LNCAP (cell line): ENCODE measurements around the gene UBE2J2.

Experiments
- TF ChIP-seq, protein P1 (sequence below): fragments of 450-650 bp; IDR thresholded peaks from 2 replicates; pipeline ENCODE4 v1.5.1; 2017; ENCODE audit warnings: mild to moderate bottlenecking

Gene UBE2J2

DNA sequence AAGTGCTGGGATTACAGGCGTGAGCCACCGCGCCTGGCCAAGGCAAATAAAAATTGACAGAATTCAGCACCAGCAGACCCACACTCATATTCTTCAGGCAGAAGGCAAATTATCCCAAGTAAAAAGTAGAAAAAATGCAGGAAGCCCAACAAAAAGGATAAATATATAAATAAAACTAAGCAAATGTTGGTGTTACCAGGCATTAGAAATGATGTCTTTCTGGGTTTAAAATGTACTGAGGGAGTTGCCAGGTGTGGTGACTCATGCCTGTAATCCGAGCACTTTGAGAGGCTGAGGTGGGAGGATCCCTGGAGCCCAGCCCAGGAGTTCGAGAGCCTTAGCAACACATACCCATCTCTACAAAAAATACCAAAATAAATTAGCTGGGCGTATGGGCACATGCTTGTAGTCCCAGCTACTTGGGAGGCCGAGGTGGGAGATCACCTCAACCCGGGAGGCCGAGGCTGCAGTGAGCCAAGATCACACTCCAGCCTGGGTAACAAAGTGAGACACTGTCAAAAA lies 44.5 kb upstream of the UBE2J2 start:
- TF ChIP-seq, protein P1, sequence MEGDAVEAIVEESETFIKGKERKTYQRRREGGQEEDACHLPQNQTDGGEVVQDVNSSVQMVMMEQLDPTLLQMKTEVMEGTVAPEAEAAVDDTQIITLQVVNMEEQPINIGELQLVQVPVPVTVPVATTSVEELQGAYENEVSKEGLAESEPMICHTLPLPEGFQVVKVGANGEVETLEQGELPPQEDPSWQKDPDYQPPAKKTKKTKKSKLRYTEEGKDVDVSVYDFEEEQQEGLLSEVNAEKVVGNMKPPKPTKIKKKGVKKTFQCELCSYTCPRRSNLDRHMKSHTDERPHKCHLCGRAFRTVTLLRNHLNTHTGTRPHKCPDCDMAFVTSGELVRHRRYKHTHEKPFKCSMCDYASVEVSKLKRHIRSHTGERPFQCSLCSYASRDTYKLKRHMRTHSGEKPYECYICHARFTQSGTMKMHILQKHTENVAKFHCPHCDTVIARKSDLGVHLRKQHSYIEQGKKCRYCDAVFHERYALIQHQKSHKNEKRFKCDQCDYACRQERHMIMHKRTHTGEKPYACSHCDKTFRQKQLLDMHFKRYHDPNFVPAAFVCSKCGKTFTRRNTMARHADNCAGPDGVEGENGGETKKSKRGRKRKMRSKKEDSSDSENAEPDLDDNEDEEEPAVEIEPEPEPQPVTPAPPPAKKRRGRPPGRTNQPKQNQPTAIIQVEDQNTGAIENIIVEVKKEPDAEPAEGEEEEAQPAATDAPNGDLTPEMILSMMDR, result no peak

DNA sequence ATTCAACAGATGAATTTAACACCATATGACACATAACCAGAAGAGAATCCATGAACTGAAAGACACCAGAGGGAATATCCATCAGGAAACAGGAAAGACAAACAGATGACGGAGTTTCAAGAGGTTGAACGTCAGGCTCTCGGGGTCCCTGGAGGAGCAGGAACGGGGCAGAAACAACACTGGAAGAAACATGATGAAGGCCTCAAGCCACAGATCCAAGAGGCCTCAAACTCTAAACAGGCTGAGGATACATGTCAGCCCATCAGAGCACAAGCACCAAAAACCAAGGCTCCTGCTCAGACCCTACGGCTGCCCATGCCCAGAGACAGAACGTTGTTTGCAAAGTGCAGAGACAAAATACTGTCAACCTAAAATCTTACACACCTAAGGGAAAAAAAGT lies 43.8 kb upstream of the UBE2J2 start:
- TF ChIP-seq, protein P1, result no peak

DNA sequence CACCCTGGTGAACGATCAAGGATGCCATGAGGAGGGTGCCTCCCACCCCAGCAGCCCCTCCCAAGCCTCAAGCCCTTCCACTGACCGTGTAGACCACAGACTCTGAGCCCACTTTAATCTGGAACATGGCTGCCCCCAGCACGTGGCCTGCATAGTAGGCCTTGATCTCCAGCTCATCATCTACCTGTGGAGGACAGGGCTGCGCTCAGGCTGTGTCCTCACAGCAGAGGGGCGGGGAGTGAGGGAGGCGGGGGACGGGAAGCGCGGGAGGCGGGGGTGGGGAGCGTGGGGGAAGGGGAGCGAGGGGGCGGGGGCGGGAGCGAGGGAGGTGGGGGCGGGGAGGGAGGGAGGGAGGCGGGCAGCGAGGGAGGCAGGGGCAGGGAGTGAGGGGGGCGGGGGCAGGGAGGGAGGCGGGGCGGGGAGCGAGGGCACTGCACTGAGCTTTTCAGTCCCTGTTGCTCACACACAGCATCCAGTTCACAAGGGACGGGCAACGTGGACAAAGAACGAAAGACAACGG lies 41.8 kb upstream of the UBE2J2 start:
- TF ChIP-seq, protein P1, result no peak

DNA sequence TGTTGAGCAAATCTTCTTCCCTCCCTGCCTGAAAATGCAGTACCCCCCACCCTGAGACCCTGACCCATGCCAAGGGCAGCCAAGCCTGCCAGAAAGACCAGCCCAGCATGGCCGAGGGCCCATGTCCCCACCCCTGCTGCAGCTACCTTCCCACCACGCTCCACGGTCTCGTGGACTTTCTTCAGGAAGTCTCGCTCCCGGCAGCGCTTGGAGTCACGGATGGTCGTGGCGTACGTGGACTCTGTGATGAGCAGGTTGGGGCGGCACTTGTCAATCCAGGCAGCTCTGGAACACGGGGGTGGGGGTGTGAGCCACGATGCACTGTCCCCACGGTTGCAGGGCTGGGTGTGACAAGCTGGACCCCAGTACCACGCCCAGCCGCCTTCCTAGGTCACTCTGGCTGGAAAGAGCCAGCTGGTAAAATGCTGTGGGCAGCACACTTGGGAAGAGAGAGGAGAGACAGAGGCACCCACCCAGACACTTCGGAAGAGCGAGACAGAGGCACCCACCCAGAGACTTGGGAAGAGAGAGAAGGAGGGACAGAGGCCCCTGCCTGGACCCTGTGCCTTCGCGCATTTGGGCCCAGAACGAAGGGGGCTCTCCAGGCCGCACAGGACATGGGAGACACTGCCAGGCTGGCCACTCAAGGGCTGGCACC lies 41.2 kb upstream of the UBE2J2 start:
- TF ChIP-seq, protein P1, result no peak

DNA sequence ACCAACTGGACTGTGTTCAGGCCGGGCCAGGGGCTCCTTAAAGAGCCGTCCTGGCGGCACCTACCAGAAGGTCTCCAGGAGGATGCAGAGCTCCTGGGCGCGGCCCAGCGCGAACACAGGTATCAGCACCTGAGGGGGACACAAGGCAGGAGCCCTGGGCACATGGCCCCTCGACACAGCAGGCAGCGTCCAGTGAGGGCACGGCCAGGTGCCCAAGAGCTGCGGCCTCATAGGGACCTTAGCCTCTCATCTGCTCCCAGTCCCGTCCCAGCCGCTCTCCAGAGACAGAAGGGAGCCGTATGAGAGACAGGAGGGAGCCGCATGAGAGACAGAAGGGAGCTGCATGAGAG lies 40.6 kb upstream of the UBE2J2 start:
- TF ChIP-seq, protein P1, result no peak

DNA sequence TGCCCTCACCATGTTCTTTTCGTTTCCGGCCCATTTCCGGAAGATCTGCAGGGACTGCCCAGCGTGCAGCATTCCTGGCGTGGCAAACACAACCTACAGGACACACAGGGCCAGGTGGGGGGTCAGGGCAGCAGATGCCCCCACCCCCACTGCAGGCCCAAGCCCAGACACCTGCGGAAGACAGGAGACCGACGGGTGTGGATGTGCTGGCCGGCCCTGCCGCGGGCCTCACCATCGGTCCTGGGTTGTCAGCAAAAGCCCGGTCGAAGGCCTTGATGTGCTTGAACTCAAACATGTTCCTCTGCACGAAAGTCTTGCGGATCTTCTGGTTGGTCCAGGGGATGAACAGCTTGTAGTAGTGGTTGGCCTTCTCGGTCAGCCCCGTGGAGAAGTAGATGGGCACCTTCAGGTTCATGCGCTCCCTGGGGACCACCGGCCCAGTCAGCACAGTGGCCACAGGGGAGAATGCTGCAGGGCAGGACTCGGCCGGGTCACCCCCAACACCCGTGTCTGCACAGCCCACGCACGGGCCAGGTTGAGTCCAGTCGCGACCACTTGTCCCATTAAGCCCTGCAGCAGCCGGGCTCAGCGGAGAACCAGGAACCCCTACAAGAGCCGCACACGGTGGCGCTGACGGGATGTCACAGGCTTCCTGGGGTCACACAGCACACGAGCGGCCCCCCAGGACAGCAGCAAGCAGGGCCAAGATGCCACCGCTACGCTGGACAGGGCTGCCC lies 40.0 kb upstream of the UBE2J2 start:
- TF ChIP-seq, protein P1, result no peak

DNA sequence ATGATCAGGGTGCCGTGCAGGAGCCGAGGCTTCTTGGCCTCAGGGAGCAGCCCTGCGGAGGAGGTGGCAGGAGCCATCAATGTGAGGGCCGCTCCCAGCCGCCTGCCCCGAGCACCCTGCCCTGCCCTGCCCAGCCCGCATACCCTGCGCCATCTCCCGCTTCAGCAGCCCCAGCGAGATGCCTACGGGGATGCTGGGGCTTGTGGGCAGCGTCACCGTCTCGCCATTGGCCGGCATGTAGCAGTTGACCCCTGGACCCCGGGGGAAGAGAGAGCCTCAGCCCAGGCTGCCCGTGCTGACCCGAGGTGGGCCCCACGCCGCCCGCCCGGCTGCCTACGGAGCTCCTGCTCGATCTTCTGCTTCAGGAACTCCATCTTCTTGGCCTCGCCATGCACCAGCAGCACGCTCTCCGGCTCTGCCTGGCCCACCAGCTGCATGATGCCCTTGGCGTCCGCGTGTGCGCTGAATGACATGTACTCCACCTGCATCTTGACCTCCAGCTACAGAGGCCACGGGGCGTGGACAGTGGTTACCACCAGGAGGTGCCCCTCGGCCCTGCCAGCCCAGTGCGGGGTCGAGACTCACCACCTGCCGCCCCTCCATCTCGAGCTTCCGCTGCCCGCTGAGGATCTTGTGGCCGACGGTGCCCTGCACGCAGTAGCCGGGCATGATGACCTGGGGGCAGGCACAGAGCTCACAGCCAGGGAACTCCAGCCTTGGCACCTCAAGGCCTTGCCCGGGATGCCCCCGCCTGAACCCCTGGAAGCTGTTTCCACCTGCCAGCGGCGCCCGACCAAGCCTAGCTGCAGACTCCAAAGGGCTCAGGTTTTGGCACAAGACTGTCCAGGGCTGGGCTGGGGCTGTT lies 39.0 kb upstream of the UBE2J2 start:
- TF ChIP-seq, protein P1, result no peak
